Measurements from ENCODE around the gene OR6B1. TPM values are rescaled to one million over a fixed set of nuclear protein-coding genes. Genes with fewer than 3 reads are reported as not detected.

Gene OR6B1
- total and polyA plus RNA-seq, 2 of the 8 experiments (the other 6 are each of a cell fraction or from before 2014, with no cell fraction given): not detected

DNA sequence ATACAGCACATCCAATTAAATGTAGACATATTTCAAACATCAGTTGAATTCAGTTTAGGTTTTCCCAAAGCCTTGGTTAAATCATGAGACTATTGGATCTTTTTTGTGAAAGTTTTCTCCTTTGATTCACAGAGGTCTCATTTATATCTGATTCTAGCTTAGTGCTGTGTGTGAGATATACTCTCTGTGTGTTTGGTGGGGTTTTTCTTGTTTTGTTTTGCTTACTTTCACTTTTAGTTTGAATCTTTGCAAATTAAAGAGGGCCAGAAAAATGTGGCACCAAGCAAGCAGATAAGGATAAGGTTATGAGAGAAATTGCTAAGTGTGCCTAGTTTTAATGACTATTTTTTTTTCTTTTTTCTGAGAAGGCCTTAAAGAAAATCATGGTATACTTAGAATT, 12.6 kb upstream of the OR6B1 start (continued):
- TF ChIP-seq, protein P1, sequence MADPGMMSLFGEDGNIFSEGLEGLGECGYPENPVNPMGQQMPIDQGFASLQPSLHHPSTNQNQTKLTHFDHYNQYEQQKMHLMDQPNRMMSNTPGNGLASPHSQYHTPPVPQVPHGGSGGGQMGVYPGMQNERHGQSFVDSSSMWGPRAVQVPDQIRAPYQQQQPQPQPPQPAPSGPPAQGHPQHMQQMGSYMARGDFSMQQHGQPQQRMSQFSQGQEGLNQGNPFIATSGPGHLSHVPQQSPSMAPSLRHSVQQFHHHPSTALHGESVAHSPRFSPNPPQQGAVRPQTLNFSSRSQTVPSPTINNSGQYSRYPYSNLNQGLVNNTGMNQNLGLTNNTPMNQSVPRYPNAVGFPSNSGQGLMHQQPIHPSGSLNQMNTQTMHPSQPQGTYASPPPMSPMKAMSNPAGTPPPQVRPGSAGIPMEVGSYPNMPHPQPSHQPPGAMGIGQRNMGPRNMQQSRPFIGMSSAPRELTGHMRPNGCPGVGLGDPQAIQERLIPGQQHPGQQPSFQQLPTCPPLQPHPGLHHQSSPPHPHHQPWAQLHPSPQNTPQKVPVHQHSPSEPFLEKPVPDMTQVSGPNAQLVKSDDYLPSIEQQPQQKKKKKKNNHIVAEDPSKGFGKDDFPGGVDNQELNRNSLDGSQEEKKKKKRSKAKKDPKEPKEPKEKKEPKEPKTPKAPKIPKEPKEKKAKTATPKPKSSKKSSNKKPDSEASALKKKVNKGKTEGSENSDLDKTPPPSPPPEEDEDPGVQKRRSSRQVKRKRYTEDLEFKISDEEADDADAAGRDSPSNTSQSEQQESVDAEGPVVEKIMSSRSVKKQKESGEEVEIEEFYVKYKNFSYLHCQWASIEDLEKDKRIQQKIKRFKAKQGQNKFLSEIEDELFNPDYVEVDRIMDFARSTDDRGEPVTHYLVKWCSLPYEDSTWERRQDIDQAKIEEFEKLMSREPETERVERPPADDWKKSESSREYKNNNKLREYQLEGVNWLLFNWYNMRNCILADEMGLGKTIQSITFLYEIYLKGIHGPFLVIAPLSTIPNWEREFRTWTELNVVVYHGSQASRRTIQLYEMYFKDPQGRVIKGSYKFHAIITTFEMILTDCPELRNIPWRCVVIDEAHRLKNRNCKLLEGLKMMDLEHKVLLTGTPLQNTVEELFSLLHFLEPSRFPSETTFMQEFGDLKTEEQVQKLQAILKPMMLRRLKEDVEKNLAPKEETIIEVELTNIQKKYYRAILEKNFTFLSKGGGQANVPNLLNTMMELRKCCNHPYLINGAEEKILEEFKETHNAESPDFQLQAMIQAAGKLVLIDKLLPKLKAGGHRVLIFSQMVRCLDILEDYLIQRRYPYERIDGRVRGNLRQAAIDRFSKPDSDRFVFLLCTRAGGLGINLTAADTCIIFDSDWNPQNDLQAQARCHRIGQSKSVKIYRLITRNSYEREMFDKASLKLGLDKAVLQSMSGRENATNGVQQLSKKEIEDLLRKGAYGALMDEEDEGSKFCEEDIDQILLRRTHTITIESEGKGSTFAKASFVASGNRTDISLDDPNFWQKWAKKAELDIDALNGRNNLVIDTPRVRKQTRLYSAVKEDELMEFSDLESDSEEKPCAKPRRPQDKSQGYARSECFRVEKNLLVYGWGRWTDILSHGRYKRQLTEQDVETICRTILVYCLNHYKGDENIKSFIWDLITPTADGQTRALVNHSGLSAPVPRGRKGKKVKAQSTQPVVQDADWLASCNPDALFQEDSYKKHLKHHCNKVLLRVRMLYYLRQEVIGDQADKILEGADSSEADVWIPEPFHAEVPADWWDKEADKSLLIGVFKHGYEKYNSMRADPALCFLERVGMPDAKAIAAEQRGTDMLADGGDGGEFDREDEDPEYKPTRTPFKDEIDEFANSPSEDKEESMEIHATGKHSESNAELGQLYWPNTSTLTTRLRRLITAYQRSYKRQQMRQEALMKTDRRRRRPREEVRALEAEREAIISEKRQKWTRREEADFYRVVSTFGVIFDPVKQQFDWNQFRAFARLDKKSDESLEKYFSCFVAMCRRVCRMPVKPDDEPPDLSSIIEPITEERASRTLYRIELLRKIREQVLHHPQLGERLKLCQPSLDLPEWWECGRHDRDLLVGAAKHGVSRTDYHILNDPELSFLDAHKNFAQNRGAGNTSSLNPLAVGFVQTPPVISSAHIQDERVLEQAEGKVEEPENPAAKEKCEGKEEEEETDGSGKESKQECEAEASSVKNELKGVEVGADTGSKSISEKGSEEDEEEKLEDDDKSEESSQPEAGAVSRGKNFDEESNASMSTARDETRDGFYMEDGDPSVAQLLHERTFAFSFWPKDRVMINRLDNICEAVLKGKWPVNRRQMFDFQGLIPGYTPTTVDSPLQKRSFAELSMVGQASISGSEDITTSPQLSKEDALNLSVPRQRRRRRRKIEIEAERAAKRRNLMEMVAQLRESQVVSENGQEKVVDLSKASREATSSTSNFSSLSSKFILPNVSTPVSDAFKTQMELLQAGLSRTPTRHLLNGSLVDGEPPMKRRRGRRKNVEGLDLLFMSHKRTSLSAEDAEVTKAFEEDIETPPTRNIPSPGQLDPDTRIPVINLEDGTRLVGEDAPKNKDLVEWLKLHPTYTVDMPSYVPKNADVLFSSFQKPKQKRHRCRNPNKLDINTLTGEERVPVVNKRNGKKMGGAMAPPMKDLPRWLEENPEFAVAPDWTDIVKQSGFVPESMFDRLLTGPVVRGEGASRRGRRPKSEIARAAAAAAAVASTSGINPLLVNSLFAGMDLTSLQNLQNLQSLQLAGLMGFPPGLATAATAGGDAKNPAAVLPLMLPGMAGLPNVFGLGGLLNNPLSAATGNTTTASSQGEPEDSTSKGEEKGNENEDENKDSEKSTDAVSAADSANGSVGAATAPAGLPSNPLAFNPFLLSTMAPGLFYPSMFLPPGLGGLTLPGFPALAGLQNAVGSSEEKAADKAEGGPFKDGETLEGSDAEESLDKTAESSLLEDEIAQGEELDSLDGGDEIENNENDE (IDR thresholded peaks at IDR 0.05; ENCODE audit: insufficient replicate concordance, low read length): no peak
- TF ChIP-seq POLR2A (IDR thresholded peaks at IDR 0.05; ENCODE audit: control extremely low read depth in 1 of 2, low read depth in 2 of 2, low read length in 2 of 2) (no peak), SUZ12 (IDR thresholded peaks at IDR 0.05; ENCODE audit: low read length) (no peak), TAF1 (IDR thresholded peaks at IDR 0.05; ENCODE audit: low read depth, low read length) (no peak), CEBPB (IDR thresholded peaks at IDR 0.05; ENCODE audit: low read depth, low read length) (no peak), RAD21 (IDR thresholded peaks at IDR 0.05 in 1 of 2, conservative IDR thresholded peaks at IDR 0.05 in 1 of 2; ENCODE audit: low read depth in 2 of 2, low read length in 2 of 2) (no peak)

Data from H1 (cell line).